Neural cell (in vitro differentiated cells): ENCODE data around the gene C4BPB.

Experiments
- EP300 ChIP-seq: fragments of 450-650 bp; conservative IDR thresholded peaks from 2 replicates; pipeline ENCODE4 v1.6.1; 2014; ENCODE audit warnings: antibody characterized with exemption, mild to moderate bottlenecking, moderate library complexity; ENCODE audit not compliant: poor library complexity, severe bottlenecking
- TAF1 ChIP-seq: IDR thresholded peaks from 2 replicates; pipeline ENCODE4 v1.6.1; 2012; ENCODE audit warnings: low read depth
- TF ChIP-seq, protein P1 (sequence below): fragments of 450-650 bp; IDR thresholded peaks from 2 replicates; pipeline ENCODE4 v1.5.1; 2014; ENCODE audit warnings: antibody characterized with exemption, mild to moderate bottlenecking, moderate library complexity; ENCODE audit not compliant: poor library complexity, severe bottlenecking

DNA sequence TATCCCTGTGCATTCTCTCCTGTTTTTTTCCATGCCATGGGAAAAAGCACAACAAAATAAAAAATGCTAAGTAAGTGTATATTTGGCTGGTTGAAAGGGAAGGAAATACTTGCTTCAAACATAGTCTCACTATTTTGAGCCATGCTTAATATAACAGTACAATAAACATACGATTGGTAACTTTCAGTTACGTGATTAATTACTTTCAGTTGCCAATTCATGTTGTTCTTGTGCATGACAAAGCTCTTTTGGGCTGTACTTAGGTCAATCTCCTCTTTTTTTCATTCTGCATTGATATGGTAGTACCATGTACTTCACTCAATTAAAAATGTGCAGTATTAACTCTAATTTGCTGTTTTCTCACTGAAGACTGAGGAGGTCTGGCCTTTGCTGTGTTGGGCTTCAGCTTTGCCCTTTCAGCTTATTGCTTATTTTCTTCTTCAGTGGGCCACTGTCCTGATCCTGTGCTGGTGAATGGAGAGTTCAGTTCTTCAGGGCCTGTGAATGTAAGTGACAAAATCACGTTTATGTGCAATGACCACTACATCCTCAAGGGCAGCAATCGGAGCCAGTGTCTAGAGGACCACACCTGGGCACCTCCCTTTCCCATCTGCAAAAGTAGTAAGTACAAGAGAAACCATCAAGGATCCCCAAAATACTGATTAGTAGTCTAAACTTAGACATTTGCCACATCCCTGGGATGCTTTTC is 2.7 kb downstream of the C4BPB start:
- TF ChIP-seq, protein P1, sequence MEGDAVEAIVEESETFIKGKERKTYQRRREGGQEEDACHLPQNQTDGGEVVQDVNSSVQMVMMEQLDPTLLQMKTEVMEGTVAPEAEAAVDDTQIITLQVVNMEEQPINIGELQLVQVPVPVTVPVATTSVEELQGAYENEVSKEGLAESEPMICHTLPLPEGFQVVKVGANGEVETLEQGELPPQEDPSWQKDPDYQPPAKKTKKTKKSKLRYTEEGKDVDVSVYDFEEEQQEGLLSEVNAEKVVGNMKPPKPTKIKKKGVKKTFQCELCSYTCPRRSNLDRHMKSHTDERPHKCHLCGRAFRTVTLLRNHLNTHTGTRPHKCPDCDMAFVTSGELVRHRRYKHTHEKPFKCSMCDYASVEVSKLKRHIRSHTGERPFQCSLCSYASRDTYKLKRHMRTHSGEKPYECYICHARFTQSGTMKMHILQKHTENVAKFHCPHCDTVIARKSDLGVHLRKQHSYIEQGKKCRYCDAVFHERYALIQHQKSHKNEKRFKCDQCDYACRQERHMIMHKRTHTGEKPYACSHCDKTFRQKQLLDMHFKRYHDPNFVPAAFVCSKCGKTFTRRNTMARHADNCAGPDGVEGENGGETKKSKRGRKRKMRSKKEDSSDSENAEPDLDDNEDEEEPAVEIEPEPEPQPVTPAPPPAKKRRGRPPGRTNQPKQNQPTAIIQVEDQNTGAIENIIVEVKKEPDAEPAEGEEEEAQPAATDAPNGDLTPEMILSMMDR = no peak
- TF ChIP-seq TAF1 = no peak
- TF ChIP-seq EP300 = no peak
